ENCODE measurements around the gene RAB5B.

The RAB5B gene, protein sequence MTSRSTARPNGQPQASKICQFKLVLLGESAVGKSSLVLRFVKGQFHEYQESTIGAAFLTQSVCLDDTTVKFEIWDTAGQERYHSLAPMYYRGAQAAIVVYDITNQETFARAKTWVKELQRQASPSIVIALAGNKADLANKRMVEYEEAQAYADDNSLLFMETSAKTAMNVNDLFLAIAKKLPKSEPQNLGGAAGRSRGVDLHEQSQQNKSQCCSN

DNA sequence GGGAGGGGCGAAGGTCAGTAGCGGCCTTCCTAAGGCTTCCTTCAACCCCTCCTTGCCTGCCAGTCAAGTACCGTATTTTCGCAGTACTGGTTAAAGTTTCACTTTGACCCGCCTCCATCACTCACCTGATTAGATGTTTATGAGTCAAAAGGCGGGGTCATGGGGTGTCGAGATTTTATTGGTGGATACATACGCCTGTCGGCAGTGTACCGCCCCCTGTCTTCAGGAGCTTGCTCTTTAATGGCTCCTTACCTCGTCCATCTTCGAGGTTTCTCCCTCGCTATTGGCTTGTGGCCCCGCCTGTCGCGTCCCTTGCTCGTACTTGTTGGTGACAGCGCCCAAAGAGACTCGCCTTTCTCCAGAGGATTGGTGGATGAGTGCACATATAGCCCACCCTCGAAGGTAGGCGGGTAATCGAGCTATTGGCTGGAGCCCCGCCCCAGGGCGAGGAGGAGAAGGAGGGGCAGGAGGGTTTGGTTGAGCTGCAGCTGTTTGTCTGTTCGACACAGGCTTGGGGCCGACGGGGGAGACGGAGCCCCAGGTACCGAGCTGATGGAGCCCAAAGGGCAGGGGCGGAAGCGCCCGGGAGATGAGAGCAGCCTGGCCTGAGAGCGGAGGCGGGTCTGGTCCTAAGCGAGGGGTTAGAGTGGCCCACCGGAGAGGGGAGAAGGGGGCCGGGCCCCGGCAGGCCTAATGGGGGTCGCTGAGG is at the start of gene RAB5B:
RAB5B (plus strand) TSS at position 480 of the 709 bp plus-strand sequence. CDS start 12,883 bp downstream, outside the sequence.
- Histone ChIP-seq H3K9me2 (replicated peaks; ENCODE audit: low read depth, low read length) (no peaks in the 10 kb centered on the region), H3K4me2 (ENCODE audit: low read depth, low read length, poor library complexity, severe bottlenecking) (peak within 1 kb of the TSS; percentile 97), H3K9me3 (ENCODE audit: insufficient read depth, low read depth, low read length) (no peaks in the 10 kb centered on the region), H3K27me3 (ENCODE audit: insufficient read depth, low read length, poor library complexity, severe bottlenecking) (no peaks in the 10 kb centered on the region), H2AFZ (ENCODE audit: low read length) (peak within 1 kb of the TSS; percentile 88), H3K79me2 (ENCODE audit: insufficient read depth, low read length) (peaks cover 62% of the 10 kb centered on the region), H3K36me3 (ENCODE audit: insufficient read depth, low read length) (no peaks in the 10 kb centered on the region), H3F3A (ENCODE audit: low read depth) (no peaks in the 10 kb centered on the region), H3K4me1 (ENCODE audit: insufficient read depth, low read length, poor library complexity, severe bottlenecking) (peaks cover 32% of the 10 kb centered on the region), H3K9ac (ENCODE audit: low read depth, low read length, poor library complexity, severe bottlenecking) (peak within 1 kb of the TSS; percentile 96), H4K20me1 (ENCODE audit: insufficient read depth, low read length, poor library complexity, severe bottlenecking) (peaks cover 9% of the 10 kb centered on the region), H3K4me3 (ENCODE audit: low read length, poor library complexity, severe bottlenecking) (peak within 1 kb of the TSS; percentile 91)
- TF ChIP-seq, protein P1, sequence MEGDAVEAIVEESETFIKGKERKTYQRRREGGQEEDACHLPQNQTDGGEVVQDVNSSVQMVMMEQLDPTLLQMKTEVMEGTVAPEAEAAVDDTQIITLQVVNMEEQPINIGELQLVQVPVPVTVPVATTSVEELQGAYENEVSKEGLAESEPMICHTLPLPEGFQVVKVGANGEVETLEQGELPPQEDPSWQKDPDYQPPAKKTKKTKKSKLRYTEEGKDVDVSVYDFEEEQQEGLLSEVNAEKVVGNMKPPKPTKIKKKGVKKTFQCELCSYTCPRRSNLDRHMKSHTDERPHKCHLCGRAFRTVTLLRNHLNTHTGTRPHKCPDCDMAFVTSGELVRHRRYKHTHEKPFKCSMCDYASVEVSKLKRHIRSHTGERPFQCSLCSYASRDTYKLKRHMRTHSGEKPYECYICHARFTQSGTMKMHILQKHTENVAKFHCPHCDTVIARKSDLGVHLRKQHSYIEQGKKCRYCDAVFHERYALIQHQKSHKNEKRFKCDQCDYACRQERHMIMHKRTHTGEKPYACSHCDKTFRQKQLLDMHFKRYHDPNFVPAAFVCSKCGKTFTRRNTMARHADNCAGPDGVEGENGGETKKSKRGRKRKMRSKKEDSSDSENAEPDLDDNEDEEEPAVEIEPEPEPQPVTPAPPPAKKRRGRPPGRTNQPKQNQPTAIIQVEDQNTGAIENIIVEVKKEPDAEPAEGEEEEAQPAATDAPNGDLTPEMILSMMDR (conservative IDR thresholded peaks at IDR 0.05; ENCODE audit: low read length): no peak

DNA sequence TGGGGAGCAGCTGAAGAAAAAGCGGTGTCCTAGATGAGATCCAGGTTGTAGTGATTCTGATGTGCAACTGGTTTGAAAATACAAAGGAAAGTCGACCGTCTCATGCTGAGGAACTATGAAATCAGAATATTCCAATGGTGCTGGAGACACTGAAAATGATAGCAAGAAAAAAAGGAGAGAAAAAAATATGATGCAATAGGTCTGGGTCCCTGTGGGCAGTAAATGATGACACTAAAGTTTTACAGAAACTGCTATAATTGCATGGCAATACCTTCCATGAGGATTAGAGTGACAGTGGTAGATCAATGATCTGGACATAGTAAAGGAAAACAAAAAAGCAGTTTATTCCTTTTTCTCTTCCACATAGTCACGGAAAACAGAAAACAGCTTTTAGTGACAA is 48.5 kb upstream of the RAB5B start:
- peak overlapping the region; percentile 96 for H3K4me2 ChIP-seq (ENCODE audit: low read depth, low read length, poor library complexity, severe bottlenecking)
- peaks cover 38% of the 10 kb centered on the region for H3K4me1 ChIP-seq (ENCODE audit: insufficient read depth, low read length, poor library complexity, severe bottlenecking)

DNA sequence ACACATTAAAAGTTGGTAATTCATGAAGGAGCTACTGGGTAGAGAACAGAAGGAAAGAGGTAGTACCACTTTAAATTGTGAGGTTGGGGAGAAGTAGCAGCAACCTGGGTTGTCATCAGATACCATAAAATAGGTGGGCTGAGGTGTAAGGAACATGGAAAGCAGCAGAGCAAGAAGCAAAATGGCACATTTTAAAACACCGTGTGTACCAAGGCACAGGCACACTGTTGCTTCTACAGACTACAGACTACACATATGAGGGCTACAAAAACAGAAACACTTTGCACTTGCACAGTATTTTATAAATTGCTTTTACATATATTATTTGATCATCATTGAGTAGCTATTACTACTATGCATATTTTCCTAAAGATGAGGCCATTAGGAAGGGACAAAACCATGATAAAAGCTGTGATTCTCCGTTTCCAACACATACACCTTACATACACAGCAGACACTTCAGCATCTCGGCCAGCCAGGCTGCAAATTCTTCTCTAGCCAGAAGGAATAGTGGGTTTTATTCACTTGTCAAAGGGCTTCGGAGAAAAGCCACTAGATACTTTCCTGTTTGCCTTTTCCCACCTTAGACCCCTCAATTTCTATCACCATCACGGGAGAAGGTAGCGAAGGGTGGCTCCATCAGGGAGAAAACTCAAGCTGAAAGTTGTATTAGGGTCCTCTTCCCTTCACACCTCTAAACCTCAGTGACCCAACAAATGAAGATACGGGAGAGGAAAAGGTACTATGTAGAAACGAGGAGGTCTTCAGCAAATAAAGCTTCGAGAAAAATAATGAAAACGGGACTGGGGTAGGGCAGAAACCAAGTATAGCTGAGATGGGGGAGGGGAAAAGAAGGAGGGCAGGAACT is 47.8 kb upstream of the RAB5B start:
- Histone ChIP-seq H3K9ac (ENCODE audit: low read depth, low read length, poor library complexity, severe bottlenecking) (peak overlapping the region; percentile 98), H2AFZ (ENCODE audit: low read length) (peak overlapping the region; percentile 64), H3K9me2 (replicated peaks; ENCODE audit: low read depth, low read length) (no peaks in the 10 kb centered on the region), H4K20me1 (ENCODE audit: insufficient read depth, low read length, poor library complexity, severe bottlenecking) (peaks cover 17% of the 10 kb centered on the region), H3K36me3 (ENCODE audit: insufficient read depth, low read length) (no peaks in the 10 kb centered on the region), H3F3A (ENCODE audit: low read depth) (peaks cover 23% of the 10 kb centered on the region), H3K4me3 (ENCODE audit: low read length, poor library complexity, severe bottlenecking) (peak overlapping the region; percentile 100), H3K4me1 (ENCODE audit: insufficient read depth, low read length, poor library complexity, severe bottlenecking) (peaks cover 46% of the 10 kb centered on the region), H3K9me3 (ENCODE audit: insufficient read depth, low read depth, low read length) (no peaks in the 10 kb centered on the region), H3K27me3 (ENCODE audit: insufficient read depth, low read length, poor library complexity, severe bottlenecking) (no peaks in the 10 kb centered on the region), H3K4me2 (ENCODE audit: low read depth, low read length, poor library complexity, severe bottlenecking) (peak overlapping the region; percentile 96), H3K79me2 (ENCODE audit: insufficient read depth, low read length) (peaks cover 64% of the 10 kb centered on the region)
- TF ChIP-seq, protein P1 (conservative IDR thresholded peaks at IDR 0.05; ENCODE audit: low read length): no peak

More for the DNA sequence above, 48.5 kb upstream of the RAB5B start:
- peak overlapping the region; percentile 98 for H3K9ac ChIP-seq (ENCODE audit: low read depth, low read length, poor library complexity, severe bottlenecking)
- no peaks in the 10 kb centered on the region for H3K27me3 ChIP-seq (ENCODE audit: insufficient read depth, low read length, poor library complexity, severe bottlenecking)
- no peaks in the 10 kb centered on the region for H3K36me3 ChIP-seq (ENCODE audit: insufficient read depth, low read length)
- no peak overlapping the region for H2AFZ ChIP-seq (ENCODE audit: low read length)
- TF ChIP-seq, protein P1 (conservative IDR thresholded peaks at IDR 0.05; ENCODE audit: low read length): no peak
- TF ChIP-seq EZH2phosphoT487 (IDR thresholded peaks at IDR 0.05; ENCODE audit: borderline replicate concordance): no peak
- H3K9me3 ChIP-seq (ENCODE audit: insufficient read depth, low read depth, low read length): no peaks in the 10 kb centered on the region
- no peaks in the 10 kb centered on the region for H3K9me2 ChIP-seq (replicated peaks; ENCODE audit: low read depth, low read length)
- H3K4me3 ChIP-seq (ENCODE audit: low read length, poor library complexity, severe bottlenecking): peak overlapping the region; percentile 100
- H4K20me1 ChIP-seq (ENCODE audit: insufficient read depth, low read length, poor library complexity, severe bottlenecking): peaks cover 21% of the 10 kb centered on the region
- H3K79me2 ChIP-seq (ENCODE audit: insufficient read depth, low read length): peaks cover 69% of the 10 kb centered on the region
- H3F3A ChIP-seq (ENCODE audit: low read depth): peaks cover 23% of the 10 kb centered on the region

Data from Loucy (cell line).